Hepatocyte (in vitro differentiated cells): ENCODE data around the gene PGGHG. TPM values are rescaled to one million over a fixed set of nuclear protein-coding genes. Genes with fewer than 3 reads are reported as not detected.

ENCODE experiments used
- DNase-seq: peaks from one replicate; pipeline ENCODE4 v3.0.0-alpha.2; 2016; ENCODE audit warnings: low spot score
- H2AFZ ChIP-seq: fragments of 200-600 bp; sonication (generic); 2 replicates; pipeline ENCODE4 v1.6.0; 2016; ENCODE audit warnings: antibody characterized with exemption, mild to moderate bottlenecking
- H3K27ac ChIP-seq: fragments of 200-600 bp; sonication (generic); 2 replicates; pipeline ENCODE4 v1.5.1; 2016; ENCODE audit warnings: mild to moderate bottlenecking
- H3K27me3 ChIP-seq: fragments of 200-600 bp; sonication (generic); 2 replicates; pipeline ENCODE4 v1.6.1; 2016
- H3K36me3 ChIP-seq: fragments of 200-600 bp; sonication (generic); replicated peaks from 2 replicates; pipeline ENCODE4 v1.5.1; 2016; ENCODE audit warnings: low read depth; ENCODE audit not compliant: insufficient read depth
- H3K4me1 ChIP-seq: fragments of 200-600 bp; sonication (generic); 2 replicates; pipeline ENCODE4 v1.5.1; 2016; ENCODE audit warnings: mild to moderate bottlenecking, moderate library complexity; ENCODE audit not compliant: insufficient read depth
- H3K4me2 ChIP-seq: fragments of 200-600 bp; sonication (generic); 2 replicates; pipeline ENCODE4 v1.6.0; 2016
- H3K4me3 ChIP-seq: fragments of 200-600 bp; sonication (generic); 2 replicates; pipeline ENCODE4 v1.5.1; 2016; ENCODE audit warnings: mild to moderate bottlenecking
- H3K79me2 ChIP-seq: fragments of 200-600 bp; sonication (generic); 2 replicates; pipeline ENCODE4 v1.6.0; 2017; ENCODE audit warnings: mild to moderate bottlenecking
- H3K9me2 ChIP-seq: fragments of 200-600 bp; sonication (generic); replicated peaks from 2 replicates; pipeline ENCODE4 v1.6.0; 2017; ENCODE audit warnings: mild to moderate bottlenecking; ENCODE audit not compliant: insufficient read depth
- H3K9me3 ChIP-seq: fragments of 200-600 bp; sonication (generic); 2 replicates; pipeline ENCODE4 v1.5.1; 2016; ENCODE audit warnings: low read depth, mild to moderate bottlenecking
- H4K20me1 ChIP-seq: fragments of 200-600 bp; sonication (generic); 2 replicates; pipeline ENCODE4 v1.6.0; 2016; ENCODE audit warnings: mild to moderate bottlenecking; ENCODE audit not compliant: insufficient read depth, poor library complexity, severe bottlenecking
- EZH2 ChIP-seq: fragments of 200-600 bp; sonication (generic); IDR thresholded peaks from 2 replicates; pipeline ENCODE4 v1.6.1; 2016; ENCODE audit warnings: antibody characterized with exemption, mild to moderate bottlenecking, borderline replicate concordance
- EZH2phosphoT487 ChIP-seq: fragments of 200-600 bp; sonication (generic); IDR thresholded peaks from one replicate; pipeline ENCODE4 v1.6.1; 2018; ENCODE audit warnings: antibody characterized with exemption, mild to moderate bottlenecking, low read depth, moderate library complexity; ENCODE audit not compliant: unreplicated experiment, severe bottlenecking
- WGBS: methylation state at CpG from one replicate; pipeline ENCODE4 v1.1.6; 2016; ENCODE audit warnings: low lambda C conversion rate; ENCODE audit errors: missing lambda C conversion rate; 5-methylcytosine and 5-hydroxymethylcytosine counted together
- polyA plus RNA-seq: library from polyadenylated mRNA; unstranded; fragments of >200 nt; fragmentation: Nextera tagmentation; extraction: Ambion mirVana; gene quantifications from 2 replicates; pipeline ENCODE4 v1.2.1, GENCODE V29; 2016
- total RNA-seq: library from RNA; depleted of rRNA; stranded (reverse); fragments of >200 nt; gene quantifications from 2 replicates; pipeline ENCODE4 v1.2.3, GENCODE V29; 2014
- TF ChIP-seq, protein P1 (sequence below): fragments of 200-600 bp; sonication (generic); IDR thresholded peaks from 2 replicates; pipeline ENCODE4 v1.5.1; 2016; ENCODE audit warnings: antibody characterized with exemption, mild to moderate bottlenecking; ENCODE audit not compliant: poor library complexity

PGGHG gene
- total RNA-seq, result 12.0 and 19.2 TPM in 2 replicates
- 27.9 and 44.0 TPM in 2 replicates for polyA plus RNA-seq

DNA sequence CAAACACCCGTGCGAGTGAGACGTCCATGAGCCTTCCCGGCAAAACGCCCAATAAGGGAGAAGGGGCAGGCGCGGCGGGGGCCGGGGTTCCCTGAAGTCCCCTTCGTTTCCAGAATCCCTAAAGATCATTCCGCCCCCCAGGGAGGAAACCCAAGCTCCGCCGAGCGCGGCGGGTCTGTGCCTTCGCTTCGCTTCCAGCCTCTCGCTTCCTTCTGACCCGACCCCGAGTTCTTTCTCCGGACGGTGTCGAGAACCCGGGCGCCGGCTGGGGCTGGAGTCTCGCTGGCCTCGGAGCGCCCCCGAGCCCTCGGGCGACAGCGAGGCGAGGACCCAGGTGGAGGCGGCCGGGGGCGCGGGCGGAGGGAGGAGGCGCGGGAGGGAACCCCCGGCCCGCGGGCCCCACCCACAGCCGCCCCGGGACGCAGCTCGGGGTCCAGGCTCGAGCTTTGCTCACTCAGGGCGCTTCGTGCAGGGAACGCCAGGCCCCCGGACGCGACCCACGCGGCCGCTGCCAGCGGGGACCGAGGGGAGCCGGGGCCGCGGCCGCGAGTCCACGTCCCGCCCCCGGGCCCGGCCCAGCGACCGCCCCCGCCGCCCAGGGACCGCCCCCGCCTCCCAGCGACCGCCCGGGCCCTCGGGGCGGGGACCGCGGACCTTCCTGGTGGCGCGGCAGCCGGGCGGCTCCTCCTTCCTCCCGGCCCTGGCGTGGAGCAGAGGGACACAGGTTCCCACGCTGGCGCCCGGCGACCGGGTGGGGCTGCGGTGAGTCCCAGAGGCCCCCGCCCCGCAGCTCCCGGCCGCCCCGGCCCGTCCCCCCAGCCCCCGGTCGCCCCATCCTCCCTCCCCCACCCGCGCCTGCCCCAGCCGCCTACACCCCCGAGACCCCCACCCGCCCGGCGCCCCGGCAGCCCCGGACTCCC is at the start of gene PGGHG:
Gene PGGHG (plus strand): TSS at position 649 of the 920 bp plus-strand sequence. CDS start 691 bp downstream, outside the sequence.
- H3K27ac ChIP-seq, result no peak within 1 kb of the TSS
- no peaks in the 10 kb centered on the region for H3K9me2 ChIP-seq
- peaks cover 19% of the 10 kb centered on the region for H3K4me1 ChIP-seq
- H3K79me2 ChIP-seq, result no peaks in the 10 kb centered on the region
- H2AFZ ChIP-seq, result peak within 1 kb of the TSS; percentile 76
- H4K20me1 ChIP-seq, result no peaks in the 10 kb centered on the region
- DNase-seq, result peak; percentile 84
- H3K4me3 ChIP-seq, result peak within 1 kb of the TSS; percentile 99
- peak within 1 kb of the TSS; percentile 98 for H3K4me2 ChIP-seq
- H3K9me3 ChIP-seq, result no peaks in the 10 kb centered on the region
- 3% methylated on average over 25 of the region's 112 CpGs for WGBS
- H3K36me3 ChIP-seq, result no peaks in the 10 kb centered on the region
- TF ChIP-seq, protein P1, sequence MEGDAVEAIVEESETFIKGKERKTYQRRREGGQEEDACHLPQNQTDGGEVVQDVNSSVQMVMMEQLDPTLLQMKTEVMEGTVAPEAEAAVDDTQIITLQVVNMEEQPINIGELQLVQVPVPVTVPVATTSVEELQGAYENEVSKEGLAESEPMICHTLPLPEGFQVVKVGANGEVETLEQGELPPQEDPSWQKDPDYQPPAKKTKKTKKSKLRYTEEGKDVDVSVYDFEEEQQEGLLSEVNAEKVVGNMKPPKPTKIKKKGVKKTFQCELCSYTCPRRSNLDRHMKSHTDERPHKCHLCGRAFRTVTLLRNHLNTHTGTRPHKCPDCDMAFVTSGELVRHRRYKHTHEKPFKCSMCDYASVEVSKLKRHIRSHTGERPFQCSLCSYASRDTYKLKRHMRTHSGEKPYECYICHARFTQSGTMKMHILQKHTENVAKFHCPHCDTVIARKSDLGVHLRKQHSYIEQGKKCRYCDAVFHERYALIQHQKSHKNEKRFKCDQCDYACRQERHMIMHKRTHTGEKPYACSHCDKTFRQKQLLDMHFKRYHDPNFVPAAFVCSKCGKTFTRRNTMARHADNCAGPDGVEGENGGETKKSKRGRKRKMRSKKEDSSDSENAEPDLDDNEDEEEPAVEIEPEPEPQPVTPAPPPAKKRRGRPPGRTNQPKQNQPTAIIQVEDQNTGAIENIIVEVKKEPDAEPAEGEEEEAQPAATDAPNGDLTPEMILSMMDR, result no peak
- no peak for TF ChIP-seq EZH2phosphoT487
- no peak for TF ChIP-seq EZH2
- no peaks in the 10 kb centered on the region for H3K27me3 ChIP-seq

DNA sequence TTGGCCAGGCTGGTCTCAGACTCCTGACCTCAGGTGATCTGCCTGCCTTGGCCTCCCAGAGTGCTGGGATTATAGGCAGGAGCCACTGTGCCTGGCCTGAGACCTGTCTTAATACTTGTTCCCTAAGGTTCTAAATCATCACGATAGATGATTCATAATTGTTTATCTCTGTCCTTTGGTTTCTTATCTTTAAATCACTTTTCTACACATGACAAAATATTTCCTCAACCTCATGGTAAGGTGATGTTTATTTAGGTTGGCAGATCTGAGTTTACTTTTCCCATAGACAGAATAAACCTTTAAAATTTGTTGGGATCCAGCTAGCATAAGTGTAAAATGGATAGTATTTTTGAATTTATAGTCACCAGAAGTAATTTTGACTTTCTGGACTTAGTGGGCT is 48.6 kb upstream of the PGGHG start:
- Histone ChIP-seq H3K27ac (no peak overlapping the region), H3K79me2 (peaks cover 42% of the 10 kb centered on the region), H4K20me1 (no peaks in the 10 kb centered on the region), H3K36me3 (no peaks in the 10 kb centered on the region), H3K27me3 (no peaks in the 10 kb centered on the region), H3K9me2 (no peaks in the 10 kb centered on the region), H3K4me1 (peaks cover 3% of the 10 kb centered on the region), H3K4me3 (no peak overlapping the region), H2AFZ (no peak overlapping the region), H3K9me3 (no peaks in the 10 kb centered on the region), H3K4me2 (no peak overlapping the region)
- WGBS, result 78% methylated on average over 1 of the region's 1 CpG
- DNase-seq, result no peak
- TF ChIP-seq, protein P1, result no peak
- TF ChIP-seq EZH2phosphoT487 (no peak), EZH2 (no peak)

DNA sequence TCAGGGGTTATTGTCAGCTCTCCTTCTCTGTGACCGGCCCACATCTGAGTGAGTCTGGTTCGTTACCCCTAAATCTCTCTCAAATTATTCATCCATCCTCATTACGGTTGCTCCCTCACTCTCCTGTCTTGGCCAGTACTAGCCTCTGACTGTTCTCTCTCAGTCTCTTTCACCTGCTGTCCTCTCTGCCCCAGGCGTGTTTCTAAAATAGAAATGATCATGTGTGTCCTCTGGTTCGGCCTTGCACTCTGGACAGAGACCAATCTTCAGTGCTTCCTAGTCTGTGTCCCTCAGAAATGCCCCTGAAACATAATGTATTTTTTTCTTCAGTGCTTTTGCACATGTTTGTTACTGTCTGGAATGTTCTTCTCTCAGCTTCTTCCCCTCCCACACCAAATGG is 47.3 kb upstream of the PGGHG start:
- no peak overlapping the region for H2AFZ ChIP-seq
- 98% methylated on average over 5 of the region's 5 CpGs for WGBS
- no peak overlapping the region for H3K27ac ChIP-seq
- H3K9me2 ChIP-seq, result no peaks in the 10 kb centered on the region
- H3K36me3 ChIP-seq, result no peaks in the 10 kb centered on the region
- H4K20me1 ChIP-seq, result no peaks in the 10 kb centered on the region
- H3K4me1 ChIP-seq, result peaks cover 3% of the 10 kb centered on the region
- no peaks in the 10 kb centered on the region for H3K27me3 ChIP-seq
- H3K9me3 ChIP-seq, result no peaks in the 10 kb centered on the region
- TF ChIP-seq EZH2 (no peak), EZH2phosphoT487 (no peak)
- TF ChIP-seq, protein P1, result no peak
- no peak overlapping the region for H3K4me2 ChIP-seq
- DNase-seq, result no peak
- H3K4me3 ChIP-seq, result no peak overlapping the region
- peaks cover 41% of the 10 kb centered on the region for H3K79me2 ChIP-seq
